HL-60/S4 treated with retinoic acid at 250 ng/mL for 4 days and 3 days (cell line): Measurements from ENCODE around the gene RASSF7.
"Not testable (repeated sequence)": the region's sequence is repeated elsewhere in the genome, so short reads cannot be mapped to it uniquely, and the experiment has no call there.

Experiments used
- in situ Hi-C: fragments of 300-500 bp; cut with MboI; formaldehyde crosslinking; loops from 2 replicates; pipeline ENCODE4 v1.7.0; 2022; ENCODE audit warnings: low sequenced_read_pairs

Gene RASSF7, protein sequence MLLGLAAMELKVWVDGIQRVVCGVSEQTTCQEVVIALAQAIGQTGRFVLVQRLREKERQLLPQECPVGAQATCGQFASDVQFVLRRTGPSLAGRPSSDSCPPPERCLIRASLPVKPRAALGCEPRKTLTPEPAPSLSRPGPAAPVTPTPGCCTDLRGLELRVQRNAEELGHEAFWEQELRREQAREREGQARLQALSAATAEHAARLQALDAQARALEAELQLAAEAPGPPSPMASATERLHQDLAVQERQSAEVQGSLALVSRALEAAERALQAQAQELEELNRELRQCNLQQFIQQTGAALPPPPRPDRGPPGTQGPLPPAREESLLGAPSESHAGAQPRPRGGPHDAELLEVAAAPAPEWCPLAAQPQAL

DNA sequence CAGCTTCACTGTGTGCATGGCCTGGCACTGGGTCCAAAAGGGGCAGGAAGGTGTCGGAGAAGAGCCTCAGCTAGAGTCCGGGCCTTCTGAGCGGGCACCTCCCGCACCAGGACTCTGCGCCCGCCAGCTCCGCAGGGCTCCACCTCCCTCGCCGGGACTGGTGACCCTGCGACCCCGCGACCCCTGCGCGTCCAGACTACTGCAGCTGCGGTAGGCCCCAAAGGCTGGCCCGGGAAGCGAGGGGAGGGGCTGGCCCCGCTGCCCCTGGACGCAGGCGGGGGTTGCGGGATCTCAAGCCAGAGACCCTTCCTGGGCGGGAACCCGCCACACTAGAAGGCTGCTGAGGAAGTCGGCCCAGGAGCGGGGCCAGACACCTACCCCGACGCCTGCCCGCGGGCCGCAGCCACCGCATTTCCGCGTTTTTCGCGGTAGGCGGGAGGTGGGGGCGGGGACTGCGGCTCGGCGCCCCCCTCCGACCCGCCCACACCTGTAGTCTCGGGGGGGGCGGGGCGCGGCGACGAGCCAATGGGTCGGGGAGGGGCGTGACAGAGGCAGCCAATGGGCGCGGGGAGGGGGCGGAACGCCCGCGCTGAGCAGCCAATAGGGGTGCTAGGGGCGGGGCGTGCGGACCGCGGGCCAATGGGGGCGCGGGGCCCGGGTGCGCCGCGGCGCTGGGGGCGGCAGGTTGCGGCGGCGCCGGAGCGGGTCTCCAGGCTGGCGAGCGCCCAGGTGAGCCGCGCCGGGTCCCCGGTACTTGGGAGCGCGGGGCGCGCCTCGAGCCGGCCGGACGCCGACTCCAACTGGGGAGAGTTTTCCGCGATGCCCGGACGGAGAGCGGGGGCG lies at the start of gene RASSF7, which contains the start of gene LMNTD2:
Gene RASSF7 (plus strand): TSS at position 666 of the 843 bp plus-strand sequence. CDS start 799 bp downstream, outside the sequence.
Gene LMNTD2 (minus strand): TSS at position 434 of the 843 bp plus-strand sequence. CDS start 22 bp downstream, at position 412.
- in situ Hi-C loops = no loop called here

DNA sequence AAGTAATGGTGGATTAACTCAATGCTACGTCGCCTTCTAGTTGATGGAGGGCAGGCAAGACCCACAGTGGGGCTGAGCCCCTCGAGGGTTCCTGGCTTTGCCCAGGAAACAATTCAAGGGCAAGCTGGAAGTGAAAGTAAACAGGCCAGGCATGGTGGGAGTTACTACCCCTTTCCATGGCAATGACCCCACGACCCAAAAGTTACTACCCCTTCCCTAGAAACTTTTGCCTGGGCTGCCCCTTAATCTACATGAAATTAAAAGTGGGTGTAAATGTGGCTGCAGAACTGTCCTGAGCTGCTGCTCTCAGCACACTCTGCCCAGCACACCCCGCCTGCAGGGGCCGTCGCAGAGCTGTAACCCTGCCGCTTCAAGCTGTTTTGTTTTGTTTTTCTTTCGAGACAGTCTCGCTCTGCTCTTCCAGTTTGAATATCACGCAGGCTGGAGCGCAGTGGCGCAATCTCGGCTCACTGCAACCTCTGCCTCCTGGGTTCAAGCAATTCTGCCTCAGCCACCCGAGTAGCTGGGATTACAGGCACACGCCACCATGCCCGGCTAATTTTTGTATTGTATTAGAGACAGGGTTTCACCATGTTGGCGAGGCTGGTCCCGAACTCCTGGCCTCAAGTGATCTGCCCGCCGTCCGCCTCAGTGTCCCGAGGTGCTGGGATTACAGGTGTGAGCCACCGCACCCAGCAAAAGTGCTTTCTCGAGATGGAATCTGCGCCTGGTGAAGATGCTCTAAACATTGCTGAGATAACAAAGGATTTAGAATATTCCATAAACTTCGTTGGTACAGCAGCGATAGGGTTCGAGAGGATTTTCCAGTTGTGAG lies 47.8 kb upstream of the RASSF7 start:
- in situ Hi-C loops = no loop called here

DNA sequence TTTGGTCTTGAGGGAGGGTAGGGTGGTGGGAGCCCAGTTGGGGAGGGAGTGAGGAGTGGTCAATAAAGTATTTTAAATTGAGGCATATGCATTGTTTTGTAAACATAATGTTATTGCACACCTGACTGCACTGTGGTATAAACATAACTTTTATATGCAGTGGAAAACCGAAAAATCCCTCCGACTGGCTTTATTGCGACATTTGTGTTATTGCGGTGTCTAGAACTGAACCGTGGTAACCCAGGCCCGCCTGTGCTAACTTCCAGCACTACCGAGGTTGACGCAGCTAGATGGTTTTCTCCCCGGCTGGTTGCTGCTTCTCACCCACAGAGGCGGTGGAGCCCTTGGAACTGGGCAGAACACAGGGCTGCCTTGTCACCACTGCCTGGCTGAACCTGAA lies 46.2 kb upstream of the RASSF7 start:
- in situ Hi-C loops = no loop called here

DNA sequence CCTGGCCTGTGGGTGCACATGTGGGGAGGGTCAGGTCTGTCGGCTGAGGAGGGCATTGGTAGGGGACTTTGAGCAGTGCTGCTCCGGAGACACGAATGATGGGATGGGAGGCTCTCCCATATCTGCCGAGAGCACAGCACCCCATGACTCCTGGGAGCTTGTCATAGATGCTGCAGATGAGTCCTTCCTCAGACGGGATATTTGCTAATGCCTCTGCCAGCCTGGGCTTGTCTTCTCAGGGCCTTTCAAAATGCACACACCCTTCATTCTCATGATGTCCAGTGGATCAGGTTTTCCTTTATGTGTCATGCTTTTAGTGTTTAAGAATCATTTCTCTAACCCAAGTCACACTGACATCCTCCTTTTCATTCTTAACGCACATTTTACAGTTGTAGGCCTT lies 45.6 kb upstream of the RASSF7 start:
- in situ Hi-C loops = no loop called here

DNA sequence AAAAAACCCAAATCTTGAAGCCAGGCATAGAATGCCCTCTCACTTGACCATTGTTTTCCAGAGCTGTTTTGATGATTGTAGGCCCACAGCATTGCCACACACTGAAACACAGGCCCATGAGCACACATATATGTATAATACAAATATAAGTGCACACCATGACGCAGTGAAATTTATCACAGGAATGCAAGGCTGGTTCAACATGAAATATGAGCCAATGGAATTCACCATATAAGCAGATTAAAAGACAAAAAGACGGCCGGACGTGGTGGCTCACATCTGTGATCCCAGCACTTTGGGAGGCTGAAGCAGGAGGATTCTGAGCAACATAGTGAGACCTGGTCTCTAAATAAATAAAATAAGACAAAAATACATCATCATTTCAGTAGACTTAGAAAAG lies 44.4 kb upstream of the RASSF7 start:
- in situ Hi-C loops = no loop called here

DNA sequence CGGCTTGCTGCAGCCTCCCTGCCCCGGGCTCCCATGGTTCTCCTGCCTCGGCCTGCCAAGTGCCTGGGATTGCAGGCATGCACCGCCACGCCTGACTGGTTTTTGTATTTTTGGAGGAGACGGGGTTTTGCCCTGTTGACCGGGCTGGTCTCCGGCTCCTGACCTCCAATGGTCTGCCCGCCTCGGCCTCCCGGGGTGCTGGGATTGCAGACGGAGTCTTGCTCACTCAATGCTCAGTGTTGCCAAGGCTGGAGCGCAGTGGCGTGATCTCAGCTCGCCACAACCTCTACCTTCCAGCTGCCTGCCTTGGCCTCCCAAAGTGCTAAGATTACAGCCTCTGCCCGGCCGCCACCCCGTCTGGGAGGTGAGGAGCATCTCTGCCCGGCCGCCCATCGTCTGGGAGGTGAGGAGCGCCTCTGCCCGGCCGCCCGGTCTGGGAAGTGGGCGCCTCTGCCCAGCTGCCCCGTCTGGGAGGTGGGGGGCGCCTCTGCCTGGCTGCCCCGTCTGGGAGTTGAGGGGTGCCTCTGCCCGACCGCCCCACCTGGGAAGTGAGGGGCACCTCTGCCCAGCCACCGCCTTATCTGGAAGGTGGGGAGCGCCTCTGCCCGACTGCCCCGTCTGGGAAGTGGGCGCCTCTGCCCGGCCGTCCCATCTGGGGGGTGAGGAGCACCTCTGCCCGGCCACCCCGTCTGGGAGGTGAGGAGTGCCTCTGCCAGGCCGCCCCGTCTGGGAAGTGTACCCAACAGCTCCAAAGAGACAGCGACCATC lies 43.7 kb upstream of the RASSF7 start:
- in situ Hi-C loops = not testable (repeated sequence)

DNA sequence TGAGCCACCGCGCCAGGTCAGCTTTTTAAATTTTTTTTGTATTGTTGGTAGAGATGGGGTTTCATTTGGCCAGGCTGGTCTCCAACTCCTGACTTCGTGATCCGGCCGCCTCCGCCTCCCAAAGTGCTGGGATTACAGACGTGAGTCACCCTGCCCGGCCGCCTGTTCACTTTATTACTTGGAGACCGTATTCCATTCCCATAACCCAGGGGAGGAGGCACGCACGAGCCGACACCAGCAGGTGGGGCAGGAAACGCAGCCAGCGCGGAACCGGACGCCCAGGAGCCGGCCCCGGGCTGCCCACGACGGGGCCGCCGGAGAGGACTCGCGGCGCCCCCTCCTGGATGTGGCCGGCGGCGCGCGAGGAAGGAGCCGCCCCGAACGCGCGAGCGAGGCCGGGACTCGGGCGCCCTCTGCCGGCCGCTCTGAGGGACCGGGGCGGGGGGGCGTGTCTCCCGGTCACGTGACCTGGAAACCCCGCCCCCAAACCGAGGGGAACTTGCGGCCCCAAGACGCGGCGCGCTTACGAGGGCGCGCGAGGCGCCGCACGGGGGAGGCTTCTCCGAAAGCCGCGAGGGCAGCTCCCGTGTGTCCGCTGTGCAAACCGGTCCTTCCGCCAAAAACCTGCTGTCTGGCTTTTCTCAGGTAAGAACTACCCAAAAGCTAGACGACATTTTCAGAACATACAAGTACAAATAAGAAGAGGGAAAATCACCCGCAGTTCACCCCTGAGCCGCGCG lies 42.1 kb upstream of the RASSF7 start:
- in situ Hi-C loops = no loop called here

DNA sequence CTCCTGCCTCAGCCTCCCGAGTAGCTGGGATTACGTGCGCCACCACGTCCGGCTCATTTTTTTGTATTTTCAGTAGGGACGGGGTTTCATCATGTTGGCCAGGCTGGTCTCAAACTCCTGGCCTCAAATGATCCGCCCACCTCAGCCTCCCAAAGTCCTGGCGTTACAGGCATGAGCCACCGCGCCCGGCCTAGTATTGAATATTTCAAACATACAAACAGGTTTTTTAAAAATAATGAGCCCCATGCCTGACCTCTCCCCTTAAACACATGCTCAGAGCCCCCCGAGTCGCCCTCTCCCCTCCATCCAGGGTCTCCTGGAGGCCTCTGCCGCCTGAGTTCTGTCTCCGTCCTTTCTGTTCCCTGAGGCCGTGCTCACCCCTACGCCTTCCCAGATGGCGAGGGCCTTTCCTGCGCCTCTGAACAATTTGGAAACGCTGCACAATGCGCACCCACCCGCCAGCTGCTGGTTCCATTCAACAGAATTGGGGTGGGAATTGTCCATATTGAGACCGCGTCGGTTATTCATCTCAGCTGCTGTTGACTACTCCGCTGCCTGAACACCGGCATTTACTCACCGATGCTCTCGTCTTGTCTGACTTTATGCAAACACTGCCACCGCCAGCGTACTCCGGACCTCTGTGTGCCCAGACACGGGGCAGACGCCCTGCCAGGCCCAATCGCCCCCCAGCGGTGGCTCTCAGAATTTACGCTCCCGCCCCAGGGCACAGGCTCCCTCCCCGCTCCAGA lies 40.2 kb upstream of the RASSF7 start:
- in situ Hi-C loops = no loop called here

DNA sequence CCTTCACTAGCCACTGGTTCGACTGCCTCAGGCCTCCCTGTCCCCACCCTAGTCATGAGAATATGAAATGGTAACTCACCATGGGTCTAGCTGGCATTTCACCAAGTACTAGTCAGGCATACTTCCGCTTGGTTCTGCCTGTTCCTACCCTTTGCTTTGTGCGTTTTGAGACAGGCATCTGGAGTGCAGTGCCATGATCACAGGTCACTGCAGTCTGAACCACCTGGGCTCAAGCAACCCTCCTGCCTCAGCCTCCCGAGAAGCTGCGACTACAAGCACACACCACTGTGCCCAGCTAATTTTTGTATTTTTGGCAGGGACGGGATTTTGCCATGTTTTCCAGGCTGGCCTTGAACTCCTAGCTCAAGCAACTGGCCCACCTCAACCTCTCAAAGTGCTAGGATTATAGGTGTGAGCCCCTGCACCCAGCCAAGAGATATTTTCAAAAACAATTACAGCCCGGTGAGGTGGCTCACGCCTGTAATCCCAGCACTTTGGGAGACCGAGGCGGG lies 39.5 kb upstream of the RASSF7 start:
- in situ Hi-C loops = no loop called here

DNA sequence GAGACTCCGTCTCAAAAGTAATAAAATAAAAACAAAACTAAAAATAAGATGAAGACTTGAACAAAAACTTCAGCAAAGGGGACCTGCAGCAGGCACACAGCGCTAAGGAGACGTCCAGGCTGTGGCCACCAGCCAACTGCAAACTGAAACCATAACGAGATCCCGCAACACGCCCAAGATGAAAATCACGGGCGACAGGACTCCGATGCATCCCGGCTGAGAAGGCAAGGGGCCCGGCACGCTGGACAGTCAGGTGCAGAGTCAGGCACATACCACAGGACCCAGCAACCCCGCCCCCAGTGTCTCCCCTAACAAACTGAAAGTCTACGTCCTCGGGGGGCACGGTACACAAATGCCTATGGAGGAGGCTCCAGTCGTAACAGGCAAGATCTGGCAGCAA lies 34.6 kb upstream of the RASSF7 start:
- in situ Hi-C loops = no loop called here

DNA sequence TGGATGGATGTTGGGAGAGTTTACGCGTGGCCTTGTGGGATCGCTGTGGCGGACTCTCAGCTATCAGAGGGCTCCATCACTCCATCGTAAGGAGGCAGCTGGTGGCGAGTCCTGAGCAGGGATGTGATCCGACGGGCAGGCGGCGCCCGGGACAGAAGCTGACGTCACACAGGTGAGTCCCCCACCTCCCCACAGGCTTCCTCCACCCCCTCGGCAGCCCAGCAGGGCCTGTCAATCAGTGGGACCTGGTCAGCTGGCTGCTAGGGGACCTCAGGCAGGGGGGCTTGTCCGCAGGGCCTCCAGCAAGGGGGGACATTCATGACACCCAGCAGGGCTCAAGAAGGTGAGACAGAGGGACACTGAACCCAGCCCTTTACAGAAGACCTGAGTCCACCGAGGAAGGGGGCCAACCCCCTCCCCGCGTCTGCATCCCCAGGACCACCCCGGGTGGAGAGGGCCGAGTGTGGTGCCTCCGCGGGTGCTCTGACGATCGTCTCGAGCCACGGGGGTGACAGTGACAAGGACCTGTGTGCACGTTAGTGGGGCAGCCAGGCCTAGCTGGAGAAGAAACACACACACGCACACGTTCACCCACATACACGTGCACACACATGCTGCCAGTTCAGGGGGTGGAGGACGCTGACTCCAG lies 32.5 kb upstream of the RASSF7 start:
- in situ Hi-C loops = no loop called here

DNA sequence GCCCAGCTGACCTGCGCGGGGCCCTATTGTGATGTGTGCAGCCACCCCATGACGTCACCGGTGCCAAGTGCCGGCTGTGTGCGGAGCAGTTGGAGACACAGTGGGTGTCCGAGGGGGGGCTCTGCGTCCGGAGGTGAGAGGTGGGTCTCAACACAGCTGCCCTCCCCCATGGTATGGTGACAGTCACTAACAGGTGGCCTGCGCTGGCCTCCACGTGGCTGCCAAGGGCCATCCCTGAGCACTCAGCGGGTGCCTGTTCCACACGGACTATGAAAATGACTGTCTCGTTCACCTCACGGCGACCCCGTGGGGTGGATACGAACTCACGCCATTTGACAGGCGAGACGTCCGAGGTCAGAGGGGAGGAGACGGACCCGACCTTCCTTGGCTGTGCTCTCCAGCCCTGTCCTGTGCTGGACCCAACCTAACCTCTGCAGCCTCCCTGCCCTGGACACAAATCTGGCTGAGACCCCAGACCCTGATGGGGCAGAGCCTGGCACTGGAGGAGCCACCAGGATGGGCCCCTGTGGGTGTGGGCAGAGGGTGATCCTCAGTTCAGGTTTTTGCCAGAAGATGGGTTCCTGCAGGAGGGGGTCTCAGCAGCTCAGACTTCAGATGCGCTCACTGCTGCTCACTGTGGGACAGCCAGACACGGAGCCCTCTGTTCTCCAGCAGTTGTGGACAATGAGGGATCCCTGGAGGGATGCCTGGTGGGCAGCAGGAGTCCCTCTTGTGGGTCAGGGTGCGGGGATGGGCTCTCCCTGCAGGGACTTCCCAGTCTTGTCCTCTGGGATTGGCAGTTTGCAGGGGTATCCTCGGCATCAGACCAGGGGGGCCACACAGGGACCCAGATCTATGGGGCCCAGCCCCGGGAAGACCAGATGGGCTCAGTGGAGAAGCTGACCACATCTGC lies 31.7 kb upstream of the RASSF7 start:
- in situ Hi-C loops = no loop called here

DNA sequence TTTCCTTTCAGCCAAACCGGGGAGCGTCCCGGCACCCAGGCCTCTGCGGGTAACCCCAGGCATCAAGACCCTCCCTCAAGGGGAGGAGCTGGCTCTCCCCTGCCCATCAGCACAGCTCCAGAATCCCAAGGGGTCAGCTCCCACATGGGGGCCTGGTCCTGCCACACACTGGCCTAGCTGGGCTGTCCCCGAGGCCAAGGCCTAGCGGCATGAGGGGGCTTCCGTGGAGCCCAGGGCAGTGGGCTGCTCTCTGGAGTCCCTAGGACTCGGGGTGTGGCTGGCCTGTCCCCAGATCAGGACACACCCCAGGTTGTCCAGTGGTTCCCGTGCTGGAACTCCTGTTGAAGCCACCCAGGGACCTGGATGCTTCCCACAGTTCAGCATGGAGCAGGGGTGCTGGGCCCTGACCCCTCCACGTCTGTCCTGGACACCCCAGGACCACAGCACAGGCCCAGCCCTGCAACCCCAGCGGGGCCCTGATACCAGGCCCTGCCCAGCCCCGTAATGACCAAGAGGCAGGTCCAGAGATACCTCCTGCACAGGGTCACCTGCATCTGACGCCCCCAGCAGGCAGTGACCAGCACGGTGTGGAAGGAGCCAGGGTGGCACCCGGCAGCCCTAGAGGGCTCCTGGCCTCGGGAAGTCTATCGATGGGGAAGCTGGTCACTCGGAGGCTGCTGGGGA lies 30.9 kb upstream of the RASSF7 start:
- in situ Hi-C loops = no loop called here

DNA sequence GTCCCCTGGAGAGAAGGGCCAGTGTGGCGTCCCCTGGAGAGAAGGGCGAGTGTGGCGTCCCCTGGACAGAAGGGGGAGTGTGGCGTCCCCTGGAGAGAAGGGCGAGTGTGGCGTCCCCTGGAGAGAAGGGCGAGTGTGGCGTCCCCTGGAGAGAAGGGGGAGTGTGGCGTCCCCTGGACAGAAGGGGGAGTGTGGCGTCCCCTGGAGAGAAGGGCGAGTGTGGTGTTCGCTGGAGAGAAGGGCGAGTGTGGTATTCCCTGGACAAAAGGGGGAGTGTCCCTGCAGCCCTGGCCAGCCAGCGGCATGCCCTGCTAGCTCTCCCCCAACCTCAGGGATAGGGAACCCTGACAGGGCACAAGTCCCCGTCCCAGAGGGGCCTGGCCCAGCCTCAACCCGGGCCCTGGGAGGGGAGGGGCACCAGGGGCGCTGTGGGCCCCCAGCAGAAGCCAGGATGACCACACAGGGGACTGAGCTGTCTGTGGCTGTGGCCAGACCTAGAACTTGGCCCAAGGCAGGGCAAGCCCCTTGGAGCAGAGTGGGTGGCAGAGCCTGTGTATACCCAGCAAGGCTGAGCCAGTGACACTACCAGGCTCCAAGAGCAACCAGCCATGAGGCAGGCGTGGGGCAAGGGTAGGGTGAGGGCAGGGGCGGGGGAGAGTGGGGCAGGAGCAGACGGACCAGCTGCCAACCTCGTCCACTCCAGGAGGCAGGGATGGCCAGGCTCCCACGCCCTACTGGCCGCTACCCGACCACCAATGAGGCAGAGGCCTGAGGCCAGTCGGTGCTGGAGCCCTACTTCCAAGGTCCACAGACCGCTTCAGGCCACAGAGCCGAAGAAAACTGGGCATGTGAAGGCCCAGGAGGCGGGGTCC lies 29.6 kb upstream of the RASSF7 start:
- in situ Hi-C loops = no loop called here

DNA sequence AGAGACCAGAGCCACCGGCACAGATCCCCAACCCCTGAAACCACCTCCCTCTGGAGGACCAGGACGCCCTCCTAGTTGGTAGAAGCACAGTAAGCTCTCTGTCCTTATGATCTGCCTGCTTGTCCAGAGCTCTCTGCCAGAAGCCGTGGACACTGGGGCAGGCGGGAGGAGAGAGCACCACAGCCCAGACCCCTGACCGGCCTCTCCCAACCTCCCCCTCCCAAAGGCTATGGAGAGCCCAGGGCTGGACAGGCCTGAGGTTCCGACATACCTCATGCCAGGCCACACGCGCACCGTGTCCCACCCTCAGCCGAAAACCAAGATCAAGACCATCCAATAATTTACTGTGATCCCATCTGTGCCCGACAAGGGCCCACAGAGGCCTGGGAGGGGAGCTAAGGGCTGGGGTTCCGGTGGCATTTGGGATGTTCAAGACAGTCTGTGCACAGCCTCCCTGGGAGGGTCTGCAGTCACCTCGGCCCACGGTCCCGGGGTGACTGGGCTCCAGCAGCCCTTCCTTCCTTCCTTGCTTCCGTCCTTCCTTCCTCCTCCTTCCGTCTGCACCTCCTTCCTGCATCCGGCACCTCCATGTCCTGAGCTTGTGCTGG lies 28.7 kb upstream of the RASSF7 start:
- in situ Hi-C loops = no loop called here
